G401 (cell line): ENCODE results near the gene OR2M5. TPM values are rescaled to one million over a fixed set of nuclear protein-coding genes. Genes with fewer than 3 reads are reported as not detected.

Source experiments
- total RNA-seq: library from RNA; depleted of rRNA; stranded (reverse); fragments of >200 nt; shearing (Covaris generic); gene quantifications from 2 replicates; pipeline ENCODE4 v1.2.3, GENCODE V29; 2014; rRNA removed

OR2M5 gene
- total RNA-seq, 1 experiment from 2014 or later = not detected

Other genes with a start within 250 kb of the OR2M5 start
- not detected in 2 replicates for gene OR2W3, start 249.6 kb upstream of the OR2M5 start, total RNA-seq
- gene OR2T8, start 224.9 kb upstream of the OR2M5 start, total RNA-seq = not detected in 2 replicates
- not detected in 2 replicates for gene OR2AJ1, start 220.3 kb upstream of the OR2M5 start, total RNA-seq
- not detected in 2 replicates for gene OR2L8, start 196.3 kb upstream of the OR2M5 start, total RNA-seq
- not detected in 2 replicates for gene OR2AK2, start 179.9 kb upstream of the OR2M5 start, total RNA-seq
- not detected in 2 replicates for gene OR2L5, start 131.5 kb upstream of the OR2M5 start, total RNA-seq
- not detected in 2 replicates for gene OR2L2, start 115.1 kb upstream of the OR2M5 start, total RNA-seq
- not detected in 2 replicates for gene OR2L3, start 98.3 kb upstream of the OR2M5 start, total RNA-seq
- not detected in 2 replicates for gene OR2L13, start 50.0 kb upstream of the OR2M5 start, total RNA-seq
- not detected in 2 replicates for gene OR2M2, start 29.7 kb downstream of the OR2M5 start, total RNA-seq
- gene OR2M3, start 52.1 kb downstream of the OR2M5 start, total RNA-seq = not detected in 2 replicates
- gene OR2M4, start 86.3 kb downstream of the OR2M5 start, total RNA-seq = not detected in 2 replicates
- not detected in 2 replicates for gene OR2T33, start 132.8 kb downstream of the OR2M5 start, total RNA-seq
- not detected in 2 replicates for gene OR2T12, start 158.3 kb downstream of the OR2M5 start, total RNA-seq
- not detected in 2 replicates for gene OR2M7, start 179.4 kb downstream of the OR2M5 start, total RNA-seq
- gene OR14C36, start 203.6 kb downstream of the OR2M5 start, total RNA-seq = not detected in 2 replicates
- gene OR2T4, start 216.5 kb downstream of the OR2M5 start, total RNA-seq = not detected in 2 replicates
- not detected in 2 replicates for gene OR2T6, start 230.6 kb downstream of the OR2M5 start, total RNA-seq